HK-2 (cell line): ENCODE measurements around the gene ONECUT3.

Experiments used
- DNase-seq: peaks from one replicate; pipeline ENCODE4 v3.0.0-alpha.2; 2018; ENCODE audit not compliant: unreplicated experiment

Gene ONECUT3

GRCh38 chr19:1814833-1815604 is 61.7 kb downstream of the ONECUT3 start:
- DNase-seq, result no peak

- DNase-seq, result no peak
Measured at GRCh38 chr19:1815605-1816529, 62.6 kb downstream of the ONECUT3 start.

- DNase-seq, result no peak
Measured at GRCh38 chr19:1816530-1817298, 63.4 kb downstream of the ONECUT3 start.

GRCh38 chr19:1817553-1818179 is 64.4 kb downstream of the ONECUT3 start:
- no peak for DNase-seq

- no peak for DNase-seq
Measured at GRCh38 chr19:1818549-1819195, 65.4 kb downstream of the ONECUT3 start.

GRCh38 chr19:1819341-1820255 is 66.3 kb downstream of the ONECUT3 start:
- no peak for DNase-seq

GRCh38 chr19:1822210-1822609 is 68.9 kb downstream of the ONECUT3 start:
- DNase-seq, result no peak

- DNase-seq, result no peak
Measured at GRCh38 chr19:1823020-1823419, 69.7 kb downstream of the ONECUT3 start.

GRCh38 chr19:1823539-1824251 is 70.4 kb downstream of the ONECUT3 start:
- no peak for DNase-seq

- no peak for DNase-seq
Measured at GRCh38 chr19:1824252-1824622, 70.9 kb downstream of the ONECUT3 start.

GRCh38 chr19:1825909-1826556 is 72.7 kb downstream of the ONECUT3 start:
- peak; percentile 82 for DNase-seq

GRCh38 chr19:1826557-1827521 is 73.5 kb downstream of the ONECUT3 start:
- DNase-seq, result peak; percentile 89

- no peak for DNase-seq
Measured at GRCh38 chr19:1827566-1828278, 74.4 kb downstream of the ONECUT3 start.

GRCh38 chr19:1828279-1829238 is 75.3 kb downstream of the ONECUT3 start:
- DNase-seq, result no peak

- no peak for DNase-seq
Measured at GRCh38 chr19:1829958-1830357, 76.7 kb downstream of the ONECUT3 start.

- no peak for DNase-seq
Measured at GRCh38 chr19:1830568-1830967, 77.3 kb downstream of the ONECUT3 start.
